Ishikawa (cell line): ENCODE data around the gene B3GALNT1.

ENCODE experiments used
- CEBPB ChIP-seq: IDR thresholded peaks from 2 replicates; pipeline ENCODE4 v1.6.1; 2012
- CREB1 ChIP-seq: IDR thresholded peaks from 2 replicates; pipeline ENCODE4 v1.6.1; 2012; ENCODE audit warnings: low read depth
- EGR1 ChIP-seq: IDR thresholded peaks from 2 replicates; pipeline ENCODE4 v1.6.1; 2012
- EP300 ChIP-seq: IDR thresholded peaks from 2 replicates; pipeline ENCODE4 v1.6.1; 2012; ENCODE audit warnings: borderline replicate concordance
- FOXM1 ChIP-seq: IDR thresholded peaks from 2 replicates; pipeline ENCODE4 v1.6.1; 2012; ENCODE audit warnings: low read depth, borderline replicate concordance
- NFIC ChIP-seq: IDR thresholded peaks from 2 replicates; pipeline ENCODE4 v1.6.1; 2012
- RAD21 ChIP-seq: IDR thresholded peaks from 2 replicates; pipeline ENCODE4 v1.6.1; 2012; ENCODE audit warnings: low read depth
- TAF1 ChIP-seq: IDR thresholded peaks from 2 replicates; pipeline ENCODE4 v1.6.1; 2012; ENCODE audit warnings: low read depth, mild to moderate bottlenecking
- TCF12 ChIP-seq: IDR thresholded peaks from 2 replicates; pipeline ENCODE4 v1.6.1; 2012; ENCODE audit warnings: low read depth
- TEAD4 ChIP-seq: IDR thresholded peaks from 2 replicates; pipeline ENCODE4 v1.6.1; 2012
- YY1 ChIP-seq: IDR thresholded peaks from 2 replicates; pipeline ENCODE4 v1.6.1; 2012; ENCODE audit warnings: low read depth
- ZBTB7A ChIP-seq: IDR thresholded peaks from 2 replicates; pipeline ENCODE4 v1.6.1; 2012; ENCODE audit warnings: low read depth
- TF ChIP-seq, protein P1 (sequence below): IDR thresholded peaks from 2 replicates; pipeline ENCODE4 v1.6.1; 2012
- TF ChIP-seq, protein P2 (sequence below): IDR thresholded peaks from 2 replicates; pipeline ENCODE4 v1.6.1; 2012
- TF ChIP-seq, protein P3 (sequence below): IDR thresholded peaks from 2 replicates; pipeline ENCODE4 v1.6.1; 2012; ENCODE audit warnings: low read depth, mild to moderate bottlenecking

B3GALNT1 gene

DNA sequence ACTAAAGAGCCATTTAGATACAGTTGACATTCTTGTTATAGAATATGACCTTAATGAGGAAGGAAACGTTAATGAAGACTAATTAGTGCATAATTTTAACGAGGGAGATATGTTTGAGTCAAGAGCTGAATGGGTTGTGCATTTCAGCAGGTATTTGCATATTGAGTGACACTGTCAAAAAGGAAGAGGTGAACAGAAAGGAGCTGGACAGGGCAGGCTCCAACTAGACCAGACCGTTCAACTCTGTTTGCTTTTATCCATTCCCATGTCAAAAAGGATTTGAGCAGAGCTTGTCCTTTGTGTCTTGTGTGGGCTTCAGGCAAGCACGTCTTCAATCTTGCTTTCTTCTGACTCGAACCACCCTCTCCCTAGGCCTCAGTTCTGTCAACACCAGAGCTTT lies 40.7 kb downstream of the B3GALNT1 start:
- TF ChIP-seq FOXM1 (no peak), ZBTB7A (no peak), TEAD4 (no peak), EGR1 (no peak), EP300 (no peak), CREB1 (no peak), RAD21 (no peak), YY1 (no peak), CEBPB (no peak)
- TF ChIP-seq, protein P1, sequence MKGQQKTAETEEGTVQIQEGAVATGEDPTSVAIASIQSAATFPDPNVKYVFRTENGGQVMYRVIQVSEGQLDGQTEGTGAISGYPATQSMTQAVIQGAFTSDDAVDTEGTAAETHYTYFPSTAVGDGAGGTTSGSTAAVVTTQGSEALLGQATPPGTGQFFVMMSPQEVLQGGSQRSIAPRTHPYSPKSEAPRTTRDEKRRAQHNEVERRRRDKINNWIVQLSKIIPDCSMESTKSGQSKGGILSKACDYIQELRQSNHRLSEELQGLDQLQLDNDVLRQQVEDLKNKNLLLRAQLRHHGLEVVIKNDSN: no peak

DNA sequence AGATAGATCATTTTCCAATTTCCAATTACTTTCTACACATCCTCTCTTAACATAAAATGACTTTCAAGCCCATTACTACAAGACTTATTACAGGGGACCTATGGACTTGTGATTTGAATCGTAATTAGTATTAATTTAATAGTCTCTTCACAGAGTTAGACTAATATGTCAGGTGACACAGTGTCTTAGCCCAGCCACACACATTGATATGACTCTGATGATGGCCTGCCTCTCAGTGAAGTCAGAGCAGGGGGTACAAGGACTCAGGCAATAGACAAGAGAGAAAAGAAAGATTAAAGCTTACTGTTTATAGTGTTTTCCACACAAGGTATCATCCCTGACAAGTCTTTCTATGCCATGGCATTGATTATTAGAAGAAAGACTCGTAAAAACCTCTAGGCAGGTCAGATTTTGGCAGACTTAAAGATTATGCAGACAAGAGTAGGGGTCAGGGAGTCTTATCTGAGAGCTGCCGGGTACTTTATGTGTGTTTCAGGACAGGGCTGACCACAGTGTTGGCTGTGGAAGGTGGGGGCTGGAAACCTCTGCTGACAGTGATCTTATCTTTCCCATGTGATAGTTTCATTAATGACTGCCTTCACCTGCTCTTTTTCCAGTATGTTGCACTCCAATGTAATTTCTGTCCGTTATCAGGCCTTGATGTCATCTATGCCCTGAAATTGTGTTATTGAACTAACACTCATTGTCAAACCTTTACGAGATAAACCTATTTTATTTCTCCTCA lies 50.1 kb downstream of the B3GALNT1 start:
- no peak for TF ChIP-seq TAF1
- no peak for TF ChIP-seq RAD21
- TF ChIP-seq CREB1: no peak
- no peak for TF ChIP-seq EGR1
- TF ChIP-seq ZBTB7A: no peak
- TF ChIP-seq EP300: no peak
- TF ChIP-seq, protein P2, sequence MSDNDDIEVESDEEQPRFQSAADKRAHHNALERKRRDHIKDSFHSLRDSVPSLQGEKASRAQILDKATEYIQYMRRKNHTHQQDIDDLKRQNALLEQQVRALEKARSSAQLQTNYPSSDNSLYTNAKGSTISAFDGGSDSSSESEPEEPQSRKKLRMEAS: no peak
- TF ChIP-seq, protein P3, sequence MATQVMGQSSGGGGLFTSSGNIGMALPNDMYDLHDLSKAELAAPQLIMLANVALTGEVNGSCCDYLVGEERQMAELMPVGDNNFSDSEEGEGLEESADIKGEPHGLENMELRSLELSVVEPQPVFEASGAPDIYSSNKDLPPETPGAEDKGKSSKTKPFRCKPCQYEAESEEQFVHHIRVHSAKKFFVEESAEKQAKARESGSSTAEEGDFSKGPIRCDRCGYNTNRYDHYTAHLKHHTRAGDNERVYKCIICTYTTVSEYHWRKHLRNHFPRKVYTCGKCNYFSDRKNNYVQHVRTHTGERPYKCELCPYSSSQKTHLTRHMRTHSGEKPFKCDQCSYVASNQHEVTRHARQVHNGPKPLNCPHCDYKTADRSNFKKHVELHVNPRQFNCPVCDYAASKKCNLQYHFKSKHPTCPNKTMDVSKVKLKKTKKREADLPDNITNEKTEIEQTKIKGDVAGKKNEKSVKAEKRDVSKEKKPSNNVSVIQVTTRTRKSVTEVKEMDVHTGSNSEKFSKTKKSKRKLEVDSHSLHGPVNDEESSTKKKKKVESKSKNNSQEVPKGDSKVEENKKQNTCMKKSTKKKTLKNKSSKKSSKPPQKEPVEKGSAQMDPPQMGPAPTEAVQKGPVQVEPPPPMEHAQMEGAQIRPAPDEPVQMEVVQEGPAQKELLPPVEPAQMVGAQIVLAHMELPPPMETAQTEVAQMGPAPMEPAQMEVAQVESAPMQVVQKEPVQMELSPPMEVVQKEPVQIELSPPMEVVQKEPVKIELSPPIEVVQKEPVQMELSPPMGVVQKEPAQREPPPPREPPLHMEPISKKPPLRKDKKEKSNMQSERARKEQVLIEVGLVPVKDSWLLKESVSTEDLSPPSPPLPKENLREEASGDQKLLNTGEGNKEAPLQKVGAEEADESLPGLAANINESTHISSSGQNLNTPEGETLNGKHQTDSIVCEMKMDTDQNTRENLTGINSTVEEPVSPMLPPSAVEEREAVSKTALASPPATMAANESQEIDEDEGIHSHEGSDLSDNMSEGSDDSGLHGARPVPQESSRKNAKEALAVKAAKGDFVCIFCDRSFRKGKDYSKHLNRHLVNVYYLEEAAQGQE: no peak
- TF ChIP-seq TCF12: no peak
- no peak for TF ChIP-seq FOXM1
- TF ChIP-seq NFIC: no peak
- TF ChIP-seq CEBPB: no peak
- TF ChIP-seq, protein P1: no peak

DNA sequence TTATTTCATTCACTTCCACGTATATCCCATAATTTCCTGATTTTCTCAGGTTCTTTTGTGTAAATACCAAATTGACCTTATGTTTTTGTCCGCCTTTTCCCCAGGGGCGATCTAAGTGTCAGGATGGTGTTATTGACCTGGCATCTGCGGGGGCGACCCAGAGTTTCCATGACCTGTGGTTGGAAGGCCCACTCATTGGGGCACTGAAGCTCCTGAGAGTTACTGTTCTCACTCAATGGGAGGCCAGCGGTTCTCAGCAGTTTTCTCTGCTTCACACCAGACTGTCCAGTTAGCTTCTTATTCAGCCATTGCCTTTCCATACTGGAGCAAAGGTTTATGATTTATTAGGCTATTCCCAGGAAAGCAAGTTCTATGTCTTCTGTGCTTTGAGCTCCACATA lies 53.3 kb downstream of the B3GALNT1 start:
- TF ChIP-seq YY1 (no peak), TAF1 (no peak), NFIC (no peak), TCF12 (no peak), ZBTB7A (no peak), EGR1 (no peak), TEAD4 (no peak), RAD21 (no peak), CREB1 (no peak), FOXM1 (no peak), CEBPB (no peak), EP300 (no peak)
- TF ChIP-seq, protein P2: no peak
- TF ChIP-seq, protein P3: no peak
- TF ChIP-seq, protein P1: no peak

DNA sequence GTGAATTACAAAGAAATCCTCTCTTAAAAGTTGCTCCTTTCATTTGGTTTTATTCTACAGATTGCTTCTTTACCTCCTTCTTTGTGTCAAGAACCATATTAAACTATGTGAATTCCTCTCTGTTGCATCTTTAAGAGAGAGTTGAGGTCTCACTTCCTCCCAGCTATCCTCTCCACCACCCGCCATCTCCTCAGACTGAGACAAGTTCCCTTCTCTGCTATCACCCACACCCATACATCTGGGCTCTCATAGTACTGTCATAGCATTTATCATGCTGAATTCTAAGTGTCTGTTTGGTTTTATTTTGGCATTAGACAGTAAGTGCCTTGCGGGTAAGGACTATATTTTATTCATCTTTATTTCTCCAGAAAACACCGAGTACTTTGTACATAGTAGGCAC lies 54.2 kb downstream of the B3GALNT1 start:
- TF ChIP-seq, protein P3: no peak
- TF ChIP-seq EP300: no peak
- no peak for TF ChIP-seq TEAD4
- no peak for TF ChIP-seq NFIC
- TF ChIP-seq CEBPB: no peak
- TF ChIP-seq ZBTB7A: no peak
- no peak for TF ChIP-seq TAF1
- no peak for TF ChIP-seq RAD21
- TF ChIP-seq EGR1: no peak
- no peak for TF ChIP-seq CREB1
- no peak for TF ChIP-seq FOXM1
- no peak for TF ChIP-seq YY1
- TF ChIP-seq, protein P1: no peak
- TF ChIP-seq, protein P2: no peak
- TF ChIP-seq TCF12: no peak
